Activated CD8-positive, alpha-beta memory T cell treated with anti-CD3 and anti-CD28 coated beads, Interleukin-2, amount 50 U/mL, for 1 hour (primary cell): Measurements from ENCODE around the gene CTPS2.

Source experiments
- DNase-seq: peaks from one replicate; pipeline ENCODE4 v3.0.0-alpha.2; 2020; ENCODE audit errors: extremely low read depth

Gene CTPS2

DNA sequence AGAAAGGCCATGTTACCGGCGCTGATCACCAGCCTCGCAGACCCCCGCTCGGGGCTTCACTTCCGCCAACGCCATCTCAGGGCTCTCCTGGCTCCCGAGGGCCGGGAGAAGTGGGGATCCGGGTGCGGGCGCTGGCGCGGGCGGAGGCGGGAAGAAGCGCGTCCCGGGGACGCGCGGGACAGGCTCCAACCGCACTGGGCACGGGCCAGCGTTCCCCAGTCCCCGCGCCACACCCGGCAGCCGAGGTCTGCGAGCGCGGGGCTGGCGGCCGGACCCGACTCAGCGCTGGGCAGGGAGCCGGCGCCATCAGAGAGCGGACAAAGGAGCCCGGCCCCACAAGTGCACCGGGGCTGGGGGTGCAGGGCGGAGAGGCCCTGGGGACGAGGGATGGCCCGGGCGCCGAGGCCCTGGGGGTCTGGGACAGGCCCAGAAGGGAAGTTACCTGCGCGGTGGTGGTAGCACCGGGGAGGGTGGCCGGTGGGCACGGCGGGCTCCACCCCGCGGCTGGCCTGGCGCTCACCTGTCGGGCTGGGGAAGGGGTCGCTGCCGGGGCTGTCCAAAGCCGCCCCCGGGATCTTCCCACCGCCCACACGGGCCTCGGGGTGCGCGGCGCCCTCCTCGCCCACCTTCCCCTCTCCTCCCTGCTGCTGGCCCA, 449 bp downstream of the CTPS2 start:
- DNase-seq, result no peak

DNA sequence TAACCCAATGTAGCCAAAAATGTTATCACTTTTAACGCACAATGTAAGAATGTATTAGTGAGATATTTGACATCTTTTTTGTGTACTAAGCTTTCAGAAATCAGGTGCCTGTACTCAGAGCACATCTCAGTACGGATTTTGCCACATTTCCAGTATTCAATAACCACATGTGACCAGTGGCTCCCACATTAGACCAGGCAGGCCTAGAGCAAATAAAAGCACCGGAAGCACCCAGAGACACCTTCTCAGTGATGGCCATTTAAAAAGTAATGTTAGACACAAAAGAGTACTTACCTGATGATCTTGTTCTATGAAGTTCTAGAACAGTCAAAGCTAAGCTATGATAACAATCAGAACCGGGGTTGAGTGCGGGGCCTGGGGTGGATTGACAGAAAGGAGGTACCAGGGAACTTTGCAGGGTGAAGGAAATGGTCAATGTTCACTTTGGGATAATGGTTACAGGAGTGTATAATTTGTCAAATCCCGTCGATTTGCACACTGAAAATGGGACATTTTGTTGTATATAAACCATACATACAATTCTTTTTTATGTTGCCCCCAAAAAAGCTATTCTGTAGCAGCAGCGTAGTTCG, 1.2 kb downstream of the CTPS2 start:
- no peak for DNase-seq

DNA sequence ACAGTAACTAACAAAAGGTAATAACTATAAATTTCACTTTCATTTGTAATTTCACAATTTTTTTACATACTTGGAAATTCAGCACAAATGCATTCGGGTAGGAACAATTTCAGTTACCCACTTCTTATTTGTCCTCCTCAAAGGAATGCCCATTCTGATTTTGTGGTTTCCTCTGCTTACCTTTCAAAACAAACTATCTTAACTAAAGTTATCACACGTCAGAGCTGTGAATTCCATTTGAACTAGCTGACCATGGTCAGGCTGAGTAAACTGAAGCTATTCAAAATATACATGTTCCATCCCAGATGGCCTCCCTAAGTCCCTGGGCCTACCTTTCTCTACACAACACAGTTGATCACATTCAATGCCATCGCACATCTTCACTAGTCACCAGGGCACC, 4.5 kb downstream of the CTPS2 start:
- DNase-seq, result no peak

DNA sequence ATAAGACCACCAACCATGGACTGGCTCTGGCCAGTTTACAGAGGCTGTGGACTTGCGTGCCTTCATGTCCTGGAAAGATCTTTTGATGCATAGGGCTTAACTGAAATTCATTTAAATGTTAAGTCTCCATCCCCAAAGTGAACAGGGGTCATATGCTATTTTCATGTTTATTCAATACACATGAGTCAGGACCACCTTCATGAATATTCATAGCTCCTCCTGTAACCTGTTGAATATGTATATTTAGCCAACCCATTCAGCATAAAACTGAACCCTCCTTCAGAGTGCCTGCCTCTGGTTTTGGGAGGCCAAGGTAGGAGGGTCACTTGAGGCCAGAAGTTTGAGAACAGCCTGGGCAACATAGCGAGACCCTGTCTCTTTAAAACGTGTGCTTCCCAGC, 7.1 kb downstream of the CTPS2 start:
- DNase-seq, result no peak

DNA sequence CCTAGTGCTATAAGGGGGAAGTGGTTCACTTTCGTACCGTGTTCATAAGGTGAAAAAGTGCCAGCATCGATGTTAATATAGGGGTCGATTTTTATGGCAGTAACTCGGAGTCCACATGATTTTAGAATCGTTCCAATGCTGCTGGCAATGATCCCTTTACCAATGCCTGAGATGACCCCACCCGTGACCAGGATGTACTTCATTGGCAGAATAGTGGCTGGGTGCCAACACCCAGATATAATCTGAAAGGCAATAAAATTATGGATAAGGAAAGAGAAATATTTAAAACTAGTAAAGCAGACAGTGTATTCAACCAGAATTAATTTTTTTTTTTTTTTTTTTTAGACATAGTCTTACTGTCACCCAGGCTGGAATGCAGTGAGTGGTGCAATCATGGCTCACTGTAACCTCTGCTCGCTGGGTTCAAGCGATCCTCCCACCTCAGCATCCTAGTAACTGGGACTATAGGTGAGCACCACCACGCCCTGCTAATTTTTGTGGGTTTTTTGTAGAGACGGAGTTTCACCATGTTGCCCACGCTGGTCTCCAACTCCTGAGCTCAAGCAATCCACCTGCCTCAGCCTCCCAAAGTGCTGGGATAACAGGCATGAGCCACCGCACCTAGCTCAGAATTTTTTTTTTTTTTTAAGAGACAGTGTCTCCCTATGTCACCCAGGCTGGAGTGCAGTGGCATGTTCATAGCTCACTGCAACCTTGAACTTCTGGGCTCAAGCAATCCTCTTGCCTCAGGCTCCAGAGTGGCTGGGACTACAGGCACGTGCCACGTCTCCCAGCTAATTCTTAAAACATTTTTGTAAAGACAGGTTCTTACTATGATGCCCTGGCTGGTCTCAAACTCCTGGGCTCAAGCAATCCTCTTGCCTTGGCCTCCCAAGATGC, 9.5 kb downstream of the CTPS2 start:
- no peak for DNase-seq

DNA sequence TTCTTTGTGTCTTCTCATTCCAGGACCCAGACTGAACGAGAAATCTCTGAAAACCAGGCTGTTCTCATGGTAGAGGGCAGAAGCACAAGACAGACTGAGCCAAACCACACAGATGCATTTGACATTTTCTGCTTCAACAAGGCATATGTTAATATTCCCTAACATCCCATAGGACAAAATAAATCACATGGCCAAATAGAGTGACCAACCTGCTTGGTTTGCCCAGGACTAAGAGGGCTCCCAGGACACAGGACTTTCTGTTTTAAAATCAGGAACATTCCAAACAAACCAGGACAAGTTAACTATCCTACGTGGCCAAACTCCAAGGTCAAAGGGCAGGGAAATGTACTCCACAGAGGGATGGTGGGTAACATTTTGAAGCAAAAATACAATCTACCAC, 11.7 kb downstream of the CTPS2 start:
- no peak for DNase-seq

DNA sequence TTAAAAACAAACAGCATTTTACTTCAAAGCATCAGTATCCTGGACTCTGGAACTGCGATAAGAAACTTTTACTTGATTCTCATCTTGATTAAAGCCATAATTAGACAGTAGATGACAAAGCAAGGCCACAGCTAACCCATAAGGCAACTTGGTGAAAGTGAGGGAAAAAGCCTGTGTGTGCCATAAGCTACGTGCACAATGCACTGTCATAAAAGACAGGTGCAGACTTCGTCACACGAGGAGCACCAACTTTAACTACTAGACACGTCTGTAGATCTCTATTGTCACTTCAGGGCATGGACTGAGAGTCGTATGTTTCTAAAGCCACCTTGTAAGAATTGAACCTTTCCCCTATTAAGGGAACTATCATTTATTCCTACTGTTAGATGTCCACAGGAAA, 13.1 kb downstream of the CTPS2 start:
- no peak for DNase-seq

DNA sequence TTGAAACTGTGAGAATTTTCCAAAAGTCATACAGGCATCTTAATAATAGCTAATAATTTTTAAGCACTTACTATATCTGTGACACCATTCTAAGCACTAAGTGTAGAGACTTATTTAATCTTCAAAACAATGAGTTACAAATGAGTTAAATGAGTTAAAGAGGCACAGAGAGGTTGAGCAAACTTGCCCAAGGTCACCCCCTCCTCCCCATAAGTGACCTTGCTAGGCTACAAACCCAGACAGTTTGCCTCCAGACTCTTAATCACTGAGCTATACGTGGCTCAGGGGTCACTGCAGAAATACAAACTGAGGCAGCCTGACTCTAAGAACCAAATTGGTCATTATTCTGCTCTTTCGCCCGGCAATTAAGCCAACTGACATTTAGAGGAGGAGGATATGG, 15.5 kb downstream of the CTPS2 start:
- no peak for DNase-seq

DNA sequence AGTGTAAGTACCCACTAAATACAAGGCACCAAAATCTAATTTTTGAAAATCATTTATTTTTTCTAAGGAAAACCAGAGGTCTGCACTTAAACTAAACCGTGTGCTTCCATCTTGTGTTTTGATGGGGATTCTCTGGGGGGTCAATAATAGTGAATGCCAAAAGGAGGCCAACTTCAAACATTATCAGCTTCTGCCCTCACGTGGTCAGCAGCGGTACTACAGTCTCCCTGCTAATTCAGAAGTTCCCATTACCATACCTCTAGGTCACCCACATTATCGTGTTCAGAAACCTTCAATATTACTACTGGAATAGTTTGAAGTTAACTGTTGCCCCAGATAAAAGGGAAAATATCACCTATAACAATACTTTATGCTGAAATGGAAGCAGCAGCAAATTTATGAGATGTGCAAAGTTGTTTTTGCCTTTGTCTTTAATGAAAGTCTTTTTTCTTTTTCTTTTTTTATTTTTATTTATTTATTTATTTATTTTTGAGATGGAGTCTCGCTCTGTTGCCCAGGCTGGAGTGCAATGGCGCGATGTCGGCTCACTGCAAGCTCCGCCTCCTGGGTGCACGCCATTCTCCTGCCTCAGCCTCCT, 17.3 kb downstream of the CTPS2 start:
- DNase-seq, result peak; percentile 21

DNA sequence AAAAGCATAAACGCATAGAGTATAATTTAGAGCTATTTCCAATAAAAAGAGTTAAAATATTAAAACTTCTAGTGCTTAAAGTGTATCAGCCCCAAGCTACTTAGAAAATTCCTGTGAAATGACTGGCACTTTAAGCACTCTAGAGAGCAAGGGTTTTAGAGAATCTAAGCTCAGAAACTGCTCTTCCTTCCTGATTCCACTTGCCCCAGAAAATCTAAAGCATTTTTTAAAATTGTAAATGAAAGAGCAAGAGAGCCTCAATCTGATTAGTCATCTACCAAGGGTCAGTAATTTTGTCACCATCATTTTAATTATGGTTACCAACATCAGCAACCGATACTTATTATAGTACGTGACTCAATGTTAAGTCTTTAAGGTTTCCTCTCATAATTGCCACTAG, 25.0 kb downstream of the CTPS2 start:
- no peak for DNase-seq

DNA sequence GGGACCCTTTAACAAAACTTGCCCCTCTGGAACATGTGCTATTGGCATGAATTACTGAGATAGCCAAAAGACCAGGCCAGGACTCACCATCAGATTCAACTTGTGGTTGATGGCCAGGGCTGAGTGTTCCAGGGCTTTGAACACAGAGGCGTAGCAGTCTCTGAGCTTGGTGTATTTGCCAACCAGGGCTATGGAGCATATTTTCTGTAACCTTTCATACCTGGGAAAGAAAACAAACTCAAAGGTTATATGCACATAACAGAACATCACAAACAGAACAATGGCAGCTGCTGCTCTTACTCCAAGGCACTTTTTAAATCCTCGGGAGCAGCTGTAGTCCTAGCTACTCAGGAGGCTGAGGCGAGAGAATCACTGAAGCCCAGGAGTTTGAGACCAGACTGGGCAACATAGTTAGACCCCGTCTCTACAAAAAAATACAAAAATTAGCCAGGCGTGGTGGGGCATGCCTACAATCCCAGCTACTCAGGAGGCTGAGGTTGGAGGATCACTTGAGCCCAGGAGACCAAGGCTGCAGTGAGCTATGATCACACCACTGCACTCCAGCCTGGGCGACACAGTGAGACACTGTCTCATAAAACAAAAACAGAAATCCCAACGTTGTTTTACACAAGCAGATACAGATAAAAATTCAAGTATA, 29.3 kb downstream of the CTPS2 start:
- DNase-seq, result no peak

DNA sequence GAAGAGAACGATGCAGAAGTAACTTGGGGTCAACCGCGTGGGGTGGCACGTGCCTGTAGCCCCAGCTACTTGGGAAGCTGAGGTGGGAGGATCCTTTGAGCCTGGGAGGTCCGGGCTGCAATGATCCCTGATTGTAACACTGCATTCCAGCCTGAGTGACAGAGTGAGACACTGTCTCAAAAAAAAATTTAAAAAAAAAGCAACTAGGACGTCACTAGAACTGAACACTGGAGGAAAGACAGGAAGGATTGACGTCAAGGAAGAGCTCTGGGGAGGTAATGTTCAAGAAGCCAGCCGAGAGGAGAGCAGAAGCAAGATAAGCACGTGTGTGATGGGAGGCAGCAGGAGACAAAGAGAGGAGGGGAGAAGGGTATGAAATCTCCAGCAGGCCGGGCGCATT, 33.8 kb downstream of the CTPS2 start:
- DNase-seq, result no peak

DNA sequence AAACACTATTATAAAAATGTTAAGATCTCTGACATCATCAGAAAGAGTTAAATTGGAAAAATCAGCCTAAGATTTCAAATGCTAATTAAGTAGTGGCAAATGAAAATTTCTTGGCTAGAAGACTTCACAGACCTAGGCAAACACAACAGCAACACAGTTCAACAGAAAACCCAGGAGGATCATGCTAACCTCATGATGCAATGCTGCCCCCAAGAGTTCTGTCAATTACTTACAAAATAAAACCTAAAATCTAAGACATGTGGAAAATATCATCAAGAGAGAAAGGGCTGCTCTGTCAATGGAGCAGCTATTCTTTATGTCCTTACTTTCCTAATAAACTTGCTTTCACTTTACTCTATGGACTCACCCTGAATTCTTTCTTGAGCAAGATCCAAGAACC, 41.5 kb downstream of the CTPS2 start:
- no peak for DNase-seq

DNA sequence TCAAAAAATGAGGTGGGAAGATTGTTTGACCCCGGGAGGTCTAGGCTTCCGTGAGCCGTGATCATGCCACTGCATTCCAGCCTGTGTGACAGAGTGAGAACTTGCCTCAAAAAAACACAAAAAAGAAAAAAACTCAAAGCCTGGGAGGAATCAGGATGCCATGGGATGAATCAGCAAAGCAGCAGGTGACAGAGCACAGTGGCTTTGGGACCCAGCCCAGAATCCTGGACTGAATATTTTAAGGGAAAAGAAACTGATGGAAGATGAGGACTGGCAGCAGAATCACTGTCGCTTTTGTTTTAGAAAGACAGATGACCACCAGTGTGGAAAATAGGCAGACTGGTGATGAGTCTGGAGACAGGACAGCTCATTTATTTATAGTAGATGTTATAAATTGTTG, 45.9 kb downstream of the CTPS2 start:
- no peak for DNase-seq

DNA sequence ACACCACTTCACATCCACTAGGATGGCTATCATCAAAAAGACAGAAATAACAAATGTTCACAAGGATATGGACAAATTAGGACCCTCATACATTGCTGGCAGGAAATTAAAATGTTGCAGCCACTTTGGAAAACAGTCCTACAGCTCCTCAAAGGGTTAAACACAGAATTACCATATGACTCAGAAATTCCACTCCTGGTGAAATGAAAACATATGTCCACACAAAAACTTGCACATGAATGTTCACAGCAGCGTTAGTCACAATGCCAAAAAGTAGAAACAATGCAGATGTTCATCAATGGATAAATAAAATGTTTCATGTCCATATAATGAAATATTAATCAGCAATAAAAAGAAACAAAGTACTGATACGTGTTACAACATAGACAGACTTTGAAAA, 47.4 kb downstream of the CTPS2 start:
- DNase-seq, result no peak

DNA sequence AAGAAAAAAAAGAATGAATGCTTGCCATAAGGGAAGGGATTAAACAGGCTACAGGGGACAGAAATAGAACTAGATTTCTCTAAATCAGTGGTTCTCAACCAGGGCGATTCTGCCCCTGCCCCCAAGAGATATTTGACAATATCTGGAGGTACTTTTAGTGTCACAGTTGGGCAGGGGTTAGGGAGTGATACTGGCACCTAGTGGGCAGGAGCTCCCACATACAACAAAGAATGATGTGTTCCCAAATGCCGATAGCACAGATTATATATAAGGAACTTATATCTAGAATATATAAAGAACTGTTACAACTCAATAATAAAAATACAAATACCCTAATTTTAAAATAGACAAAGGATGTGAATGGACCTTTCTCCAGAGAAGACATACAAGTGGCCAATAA, 47.8 kb downstream of the CTPS2 start:
- no peak for DNase-seq

DNA sequence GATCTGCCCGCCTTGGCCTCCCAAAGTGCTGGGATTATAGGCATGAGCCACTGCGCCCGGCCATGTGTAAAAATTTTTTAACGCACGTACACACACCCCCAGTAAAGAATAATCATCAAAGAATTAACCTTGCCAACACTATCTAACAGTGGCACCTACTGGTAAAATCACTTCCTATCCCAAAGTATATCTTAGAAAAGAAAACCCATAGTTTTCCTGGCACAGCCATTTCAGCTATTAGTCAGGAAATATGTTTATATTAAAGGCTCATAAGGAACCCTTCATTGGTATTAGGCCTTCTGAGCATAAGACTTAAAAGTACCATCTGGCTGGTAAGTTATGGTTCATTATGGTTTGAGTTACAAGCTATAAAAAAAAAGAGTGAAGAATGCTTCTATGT, 48.4 kb downstream of the CTPS2 start:
- no peak for DNase-seq

DNA sequence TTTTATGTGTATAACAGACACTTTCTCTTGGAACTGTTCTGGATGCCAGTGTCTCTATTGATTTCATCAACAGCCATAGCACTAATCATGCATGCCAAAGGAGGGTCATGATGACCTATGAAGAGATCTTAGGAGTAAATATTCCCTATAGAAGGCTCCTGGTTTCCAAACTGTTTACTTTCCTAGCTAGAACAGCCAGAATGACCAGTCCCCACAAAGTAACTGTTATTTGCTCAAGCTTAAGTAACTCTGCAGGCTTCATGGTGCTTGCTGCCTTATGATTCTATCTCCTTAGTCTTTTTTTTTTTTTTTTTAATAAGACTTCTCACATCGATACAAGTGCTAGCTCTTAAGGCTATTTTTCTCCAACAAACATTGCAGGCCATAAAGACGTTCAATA, 50.1 kb downstream of the CTPS2 start:
- no peak for DNase-seq

DNA sequence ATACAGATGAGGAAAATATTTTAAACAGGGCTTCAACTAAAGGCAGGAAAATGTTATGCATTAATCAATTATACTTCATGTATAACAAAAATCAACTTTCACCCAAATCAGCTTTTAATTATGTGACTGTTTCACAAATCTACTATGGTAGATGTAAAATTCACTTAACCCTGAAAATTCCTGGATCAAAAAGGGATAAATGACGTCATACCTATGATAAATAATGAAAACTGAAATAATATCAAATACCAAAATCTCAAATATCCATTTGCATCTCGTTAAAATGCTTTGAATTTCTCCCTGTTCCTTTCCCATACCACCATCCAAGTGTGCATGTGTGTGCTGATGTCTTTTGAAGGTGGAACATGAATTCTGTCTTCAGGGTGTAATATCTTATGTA, 51.0 kb downstream of the CTPS2 start:
- DNase-seq, result no peak

DNA sequence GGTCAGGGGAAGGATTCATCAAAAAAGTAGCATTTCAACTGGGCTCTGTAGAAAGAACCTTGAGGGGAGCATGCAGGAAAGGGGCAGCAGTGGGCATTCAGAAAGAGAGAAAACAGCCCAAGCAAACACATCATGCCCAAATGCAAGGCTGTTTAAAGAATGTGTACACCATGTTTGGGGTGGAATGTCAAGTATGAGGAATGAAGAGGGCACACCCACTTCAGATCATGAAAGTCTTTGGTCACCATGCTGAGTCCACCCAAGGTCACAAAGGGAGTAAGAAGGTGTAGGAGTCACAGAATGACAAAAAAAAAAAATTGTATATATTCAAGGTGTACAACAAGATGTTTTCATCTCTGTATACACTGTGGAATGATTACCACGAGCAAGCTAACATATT, 53.1 kb downstream of the CTPS2 start:
- DNase-seq, result no peak

DNA sequence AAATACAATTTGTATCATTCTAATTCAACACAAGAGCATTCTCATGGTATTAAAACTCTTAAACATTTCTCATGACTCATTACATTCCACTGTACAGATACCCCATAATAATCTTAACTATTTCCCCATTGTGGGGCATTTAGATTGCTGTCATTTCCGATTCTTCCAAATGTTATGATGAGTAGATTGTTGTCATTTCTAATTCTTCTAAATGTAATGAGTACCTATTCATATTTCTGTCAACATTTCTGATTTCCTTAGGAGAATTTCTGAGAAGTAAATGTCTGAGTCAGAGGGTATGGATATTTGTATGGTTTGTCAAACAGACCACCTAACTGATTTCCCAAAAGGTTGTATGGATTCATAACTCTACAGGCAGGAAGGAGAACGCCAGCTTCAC, 54.2 kb downstream of the CTPS2 start:
- DNase-seq, result no peak

DNA sequence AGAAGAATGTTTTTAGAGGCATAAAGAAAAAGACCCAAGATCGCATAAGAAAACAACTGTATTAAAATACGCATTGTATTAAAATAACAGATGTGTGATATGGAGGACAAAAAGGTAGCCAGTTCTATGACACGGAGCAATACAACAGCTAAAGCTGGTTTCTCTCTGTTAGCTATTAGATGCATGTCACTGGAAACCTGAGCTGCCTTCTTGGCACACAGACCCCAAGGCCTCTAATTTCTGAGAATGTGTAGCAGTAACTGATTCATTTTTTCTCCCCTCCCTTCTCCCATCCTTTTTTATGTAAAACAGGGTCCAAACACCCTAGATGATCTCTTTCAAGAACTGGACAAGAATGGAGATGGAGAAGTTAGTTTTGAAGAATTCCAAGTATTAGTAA, 58.4 kb downstream of the CTPS2 start:
- no peak for DNase-seq
